ENCODE data around the gene COX6B2.
"Not testable (repeated sequence)": the region's sequence is repeated elsewhere in the genome, so short reads cannot be mapped to it uniquely, and the experiment has no call there.

The COX6B2 gene

GRCh38 chr19:55354698-55355212, at the start of gene COX6B2:
TSS of gene COX6B2 (minus strand) at chr19:55354719. CDS start at chr19:55354521, 198 bp downstream.
- DNase-seq = no peak

DNA sequence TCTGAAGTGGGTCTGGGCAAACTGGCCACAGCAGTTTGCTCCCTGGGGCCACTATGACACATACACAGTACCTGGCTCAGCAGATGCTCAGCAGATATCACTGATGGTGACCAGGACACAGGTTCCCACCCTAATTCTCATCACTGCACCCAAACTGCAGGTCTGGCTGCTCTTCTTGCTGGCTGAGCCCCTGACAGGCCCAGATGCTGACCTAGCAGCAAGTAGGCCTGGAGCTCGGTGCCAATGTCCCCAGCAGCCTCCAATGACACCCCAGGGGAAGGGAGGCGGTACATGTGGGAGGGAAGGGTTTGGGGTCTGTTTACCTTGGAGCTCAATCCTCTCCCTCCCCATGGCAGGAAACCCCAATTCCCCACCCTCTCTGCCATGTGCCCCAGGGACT, 48.0 kb upstream of the COX6B2 start:
- DNase-seq = no peak

GRCh38 chr19:55401390-55401789, 46.9 kb upstream of the COX6B2 start:
- not testable (repeated sequence) for DNase-seq

DNA sequence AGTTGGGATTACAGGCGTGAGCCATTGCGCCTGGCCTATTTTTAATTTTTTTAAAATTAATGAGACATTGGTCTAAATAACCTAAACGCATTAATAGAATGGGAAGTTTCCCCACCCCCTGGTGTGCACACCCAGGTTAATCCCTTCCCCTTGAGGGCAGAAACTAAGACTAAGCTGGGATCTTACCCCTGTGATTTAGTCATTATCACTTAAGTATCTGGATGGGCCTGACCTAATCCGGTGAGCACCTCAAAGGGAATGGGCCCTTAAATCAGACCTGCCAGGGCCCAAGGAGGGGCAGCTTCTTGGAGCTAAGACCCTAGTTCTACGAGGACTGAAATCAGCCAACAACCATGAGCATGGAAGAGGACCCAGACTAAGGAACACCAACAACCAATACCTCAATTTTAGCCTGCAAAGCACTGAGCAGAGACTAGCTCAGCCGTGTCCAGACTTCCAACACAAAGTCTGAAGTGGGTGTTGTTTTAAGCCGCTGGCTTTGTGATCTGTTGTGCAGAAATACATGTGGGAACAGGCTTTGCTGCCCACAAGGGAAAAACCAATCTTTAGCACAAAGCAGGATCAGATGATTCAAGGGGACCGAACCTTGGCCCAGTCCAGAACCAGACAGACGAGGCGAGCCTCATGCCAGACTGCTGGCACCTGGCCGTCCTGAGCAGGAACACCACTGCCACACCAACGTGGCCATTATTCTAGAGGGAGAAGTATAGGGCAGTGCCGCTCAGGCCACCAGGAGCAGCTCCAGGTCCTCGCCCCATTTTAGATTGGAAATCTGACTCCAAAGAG, 46.0 kb upstream of the COX6B2 start:
- no peak for DNase-seq

GRCh38 chr19:55398200-55398925, 43.8 kb upstream of the COX6B2 start:
- no peak for DNase-seq

DNA sequence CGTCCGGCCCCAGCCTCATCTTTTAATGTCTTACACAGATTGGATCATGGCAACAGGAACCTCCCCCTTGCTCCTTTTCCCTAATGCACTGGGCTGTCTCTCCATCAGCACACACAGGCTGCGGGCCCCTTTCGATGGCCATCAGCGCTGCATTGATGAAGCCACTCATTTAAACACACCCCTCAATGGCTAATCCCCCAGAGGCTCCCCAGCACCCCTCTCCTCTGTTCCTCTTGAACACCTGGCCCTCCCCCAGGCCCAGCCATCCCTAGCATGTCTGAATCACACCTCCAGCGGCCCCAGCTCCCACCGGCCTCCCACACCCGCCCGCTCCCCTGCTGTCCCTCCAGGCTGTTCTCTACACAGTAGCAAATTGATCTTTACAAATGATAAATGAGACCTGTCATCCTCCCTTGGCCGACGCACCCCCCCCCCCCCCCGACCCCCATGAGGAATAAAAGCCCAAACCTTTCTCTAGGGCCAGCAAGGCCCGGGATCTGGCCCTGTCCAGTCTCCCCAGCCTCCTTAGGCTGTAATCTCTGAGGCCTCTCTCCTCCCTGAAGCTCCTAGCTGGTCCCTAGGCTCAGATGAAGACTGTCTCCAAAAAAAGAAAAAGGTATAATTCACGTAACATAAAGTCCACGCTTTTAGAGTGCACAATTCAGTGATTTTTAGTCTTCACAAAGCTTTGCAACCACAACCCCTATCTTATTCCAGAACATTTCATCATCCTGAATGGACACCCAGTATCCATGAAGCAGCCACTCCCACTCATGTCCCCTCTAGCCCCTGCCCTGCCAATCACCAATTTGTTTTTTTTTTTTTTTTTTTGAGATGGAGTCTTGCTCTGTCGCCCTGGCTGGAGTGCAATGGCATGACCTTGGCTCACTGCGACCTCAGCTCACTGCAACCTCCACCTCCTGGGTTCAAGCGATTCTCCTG, 38.6 kb upstream of the COX6B2 start:
- no peak for DNase-seq

DNA sequence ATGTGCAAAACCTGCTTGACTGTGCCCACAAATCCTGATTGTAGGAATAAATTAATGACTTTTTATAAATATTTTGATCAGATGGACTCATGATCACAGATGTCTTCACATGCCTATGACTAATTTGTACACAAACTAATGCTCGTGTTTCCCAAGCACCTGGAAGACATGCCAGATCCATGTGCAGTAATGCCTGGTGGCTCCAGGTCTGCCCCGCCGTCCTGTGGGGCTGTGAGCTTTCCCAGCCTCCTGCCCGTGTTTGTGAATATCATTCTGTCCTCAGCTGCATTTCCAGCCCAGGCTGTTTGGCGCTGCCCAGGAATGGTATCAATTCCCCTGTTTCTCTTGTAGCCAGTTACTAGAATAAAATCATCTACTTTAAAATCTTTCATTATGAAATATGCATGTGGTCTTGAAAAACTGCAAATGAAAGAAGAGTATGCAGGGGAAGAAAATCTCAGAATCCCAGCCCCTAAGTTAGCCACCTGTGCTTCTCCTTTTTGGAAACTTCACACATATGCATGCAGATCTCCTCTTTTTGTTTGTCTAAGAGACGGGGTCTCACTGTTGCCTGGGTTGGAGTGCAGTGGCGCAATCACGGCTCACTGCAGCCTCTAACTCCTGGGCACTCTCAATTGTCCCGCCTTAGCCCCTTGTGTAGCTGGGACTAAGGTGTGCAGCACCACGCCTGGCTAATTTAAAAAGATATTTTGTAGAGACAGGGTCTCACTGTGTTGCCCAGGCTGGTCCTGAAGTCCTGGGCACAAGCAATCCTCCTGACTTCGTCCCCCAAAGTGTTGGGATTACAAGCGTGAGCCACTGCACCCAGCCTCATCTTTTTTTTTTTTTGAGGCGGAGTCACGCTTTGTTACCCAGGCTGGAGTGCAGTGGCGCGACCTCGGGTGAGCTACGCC, 37.4 kb upstream of the COX6B2 start:
- DNase-seq = no peak

- DNase-seq = no peak
Observed at GRCh38 chr19:55391191-55391670, 36.7 kb upstream of the COX6B2 start.

DNA sequence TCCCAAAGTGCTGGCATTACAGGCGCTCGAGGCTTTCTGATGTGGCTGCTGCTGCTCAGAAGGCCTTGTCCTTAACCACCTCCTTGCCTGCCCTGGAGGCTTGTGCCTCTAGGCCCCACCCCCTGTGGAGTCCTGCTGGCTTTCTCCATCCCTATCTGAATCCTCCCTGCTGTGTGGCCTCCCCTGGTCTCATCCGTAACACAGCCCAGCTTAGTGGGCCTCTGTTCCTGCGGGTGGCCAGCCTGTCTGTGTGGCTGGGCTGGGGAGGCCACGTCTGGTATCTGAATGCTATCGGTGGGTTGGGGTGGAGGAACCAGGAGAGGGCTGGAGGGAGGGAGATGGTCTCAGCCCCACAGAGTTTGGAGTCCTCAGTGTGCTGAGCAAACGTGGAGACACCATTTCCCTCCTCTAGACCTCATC, 36.0 kb upstream of the COX6B2 start:
- DNase-seq = no peak

DNA sequence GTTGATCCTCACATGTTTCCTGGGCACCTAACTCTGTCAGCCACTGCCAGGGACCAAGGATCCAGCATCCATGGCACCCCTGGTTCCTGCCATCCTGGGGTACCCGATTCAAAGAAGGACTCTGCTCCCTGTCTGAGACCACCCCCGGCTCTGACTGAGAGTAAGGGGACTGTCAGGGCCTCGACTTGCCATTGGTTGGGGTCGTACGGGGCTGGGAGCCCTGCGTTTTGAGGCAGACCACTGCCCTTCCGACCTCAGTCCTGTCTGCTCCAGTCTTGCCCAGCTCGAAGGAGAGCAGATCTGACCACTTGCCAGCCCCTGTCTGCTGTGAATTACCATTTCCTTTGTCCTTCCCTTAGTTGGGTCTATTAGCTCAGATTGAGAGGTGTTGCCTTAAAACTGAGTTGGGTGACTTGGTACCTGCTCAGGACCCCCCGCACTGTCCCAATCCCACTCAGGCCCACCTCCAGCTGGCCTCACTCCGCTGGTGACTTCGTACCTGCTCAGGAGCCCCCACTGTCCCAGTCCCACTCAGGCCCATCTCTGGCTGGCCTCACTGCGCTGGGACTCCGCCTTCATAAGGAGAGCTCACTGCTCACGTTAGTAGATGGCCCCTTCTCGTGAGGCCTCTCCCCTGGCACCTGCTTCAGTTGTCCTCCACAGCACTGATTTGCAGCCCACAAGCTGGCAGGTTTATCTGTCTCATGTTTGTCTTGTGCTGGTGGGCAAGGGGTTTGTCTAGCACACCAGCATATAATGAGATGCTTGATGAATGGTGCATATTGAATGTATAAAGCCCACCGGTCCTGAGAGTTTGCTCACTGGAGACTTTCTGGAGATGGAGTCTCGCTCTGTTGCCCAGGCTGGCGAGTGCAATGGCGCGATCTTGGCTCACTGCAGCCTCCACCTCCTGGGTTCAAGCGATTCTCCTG, 35.1 kb upstream of the COX6B2 start:
- no peak for DNase-seq

DNA sequence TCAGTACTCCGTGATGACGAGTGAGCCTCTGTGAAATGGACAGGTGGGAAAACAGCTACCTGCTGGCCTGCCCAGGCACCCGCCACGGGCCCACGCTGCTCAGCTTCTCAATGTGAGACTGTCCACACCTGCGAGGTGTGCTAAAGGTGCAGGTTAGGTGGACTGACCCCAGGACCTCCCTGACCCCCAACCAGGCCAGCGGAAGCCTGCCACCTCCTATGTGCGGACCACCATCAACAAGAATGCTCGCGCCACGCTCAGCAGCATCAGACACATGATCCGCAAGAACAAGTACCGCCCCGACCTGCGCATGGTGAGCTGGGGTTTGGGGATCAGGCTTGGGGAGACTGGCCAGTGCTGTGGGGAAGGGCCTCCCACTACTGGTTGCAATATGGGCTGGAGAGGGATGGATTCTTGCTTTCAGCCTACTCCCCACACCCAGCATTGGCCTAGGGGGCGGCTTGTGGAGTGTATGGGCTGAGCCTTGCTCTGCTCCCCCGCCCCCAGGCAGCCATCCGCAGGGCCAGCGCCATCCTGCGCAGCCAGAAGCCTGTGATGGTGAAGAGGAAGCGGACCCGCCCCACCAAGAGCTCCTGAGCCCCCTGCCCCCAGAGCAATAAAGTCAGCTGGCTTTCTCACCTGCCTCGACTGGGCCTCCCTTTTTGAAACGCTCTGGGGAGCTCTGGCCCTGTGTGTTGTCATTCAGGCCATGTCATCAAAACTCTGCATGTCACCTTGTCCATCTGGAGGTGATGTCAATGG, 33.4 kb upstream of the COX6B2 start:
- no peak for DNase-seq

DNA sequence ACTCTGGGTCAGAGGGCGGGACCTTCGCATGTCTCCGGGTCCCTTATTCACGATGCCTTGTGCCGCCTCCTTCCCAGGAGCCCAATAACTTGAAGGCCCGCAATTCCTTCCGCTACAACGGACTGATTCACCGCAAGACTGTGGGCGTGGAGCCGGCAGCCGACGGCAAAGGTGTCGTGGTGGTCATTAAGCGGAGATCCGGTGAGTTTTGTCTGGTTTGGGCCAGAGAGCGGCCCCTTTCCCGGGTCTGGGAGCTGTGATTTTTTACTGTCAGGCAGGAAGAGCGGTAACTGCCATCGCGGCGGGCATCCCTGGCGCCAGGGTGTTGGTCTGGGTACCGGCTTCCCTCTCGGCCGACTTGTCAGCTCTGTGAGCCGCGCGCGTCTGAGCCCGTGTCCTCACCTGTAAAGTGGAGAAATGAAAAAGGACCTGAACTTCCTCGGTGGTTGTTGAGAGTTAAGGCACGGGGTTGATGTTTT, 32.0 kb upstream of the COX6B2 start:
- DNase-seq = no peak

- DNase-seq = peak; percentile 97
Observed at GRCh38 chr19:55385724-55386492, 31.4 kb upstream of the COX6B2 start, which contains the start of gene RPL28. TSS of gene RPL28 (plus strand) at chr19:55385932. CDS start at chr19:55386358, 426 bp downstream.

DNA sequence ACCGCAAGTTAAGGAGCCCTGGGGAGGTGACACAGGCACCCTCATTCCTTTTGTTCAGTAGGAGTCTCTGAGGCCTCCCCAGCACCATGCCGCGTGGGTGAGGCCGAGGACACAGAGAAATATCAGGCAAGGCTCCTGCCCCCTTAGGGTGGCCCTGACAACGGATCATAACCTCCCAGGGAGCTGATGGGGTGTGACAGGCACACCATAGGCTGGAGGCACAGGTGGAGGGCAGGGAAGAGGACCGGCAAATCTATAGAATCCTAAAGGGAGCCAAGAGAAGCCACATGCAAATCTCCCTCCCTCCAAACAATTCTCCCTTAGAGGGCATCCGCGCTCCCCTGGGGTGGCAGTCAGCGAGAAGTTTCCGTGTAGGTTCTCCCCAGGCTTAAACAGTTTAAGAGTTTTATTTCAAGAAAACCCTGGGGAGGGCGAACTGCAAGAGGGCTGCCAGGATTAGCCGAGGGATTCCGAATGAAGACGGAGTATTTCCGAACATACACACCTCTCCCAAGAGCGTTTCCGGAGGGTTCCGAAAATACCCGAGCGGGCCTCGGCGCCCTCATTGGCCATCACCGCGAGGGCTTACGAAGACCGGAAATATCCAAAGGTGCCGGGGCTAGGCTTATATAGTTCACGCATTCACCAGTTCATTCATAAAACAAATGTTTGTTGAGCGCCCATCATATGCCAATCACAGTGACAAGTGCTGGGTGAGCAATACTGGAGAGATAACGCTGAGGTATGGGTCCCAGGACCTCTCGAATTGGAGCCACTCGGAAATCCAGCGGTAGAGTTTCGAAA, 30.6 kb upstream of the COX6B2 start:
- DNase-seq = peak; percentile 95

GRCh38 chr19:55384131-55384919, 29.8 kb upstream of the COX6B2 start, which contains the start of gene TMEM238:
TSS of gene TMEM238 (minus strand) at chr19:55384292. CDS start at chr19:55384259, 33 bp downstream.
- peak; percentile 44 for DNase-seq

GRCh38 chr19:55383279-55384130, 29.0 kb upstream of the COX6B2 start:
- peak; percentile 46 for DNase-seq

All from activated CD8-positive, alpha-beta memory T cell treated with anti-CD3 and anti-CD28 coated beads, Interleukin-2, amount 50 U/mL, for 4 hours (primary cell).